HepG2 (cell line): Measurements from ENCODE around the gene HDGFL2. TPM values are rescaled to one million over a fixed set of nuclear protein-coding genes. Genes with fewer than 3 reads are reported as not detected.

Experiments
- HDAC6 ChIP-seq: fragments of 200-600 bp; sonication (generic); IDR thresholded peaks from 2 replicates; pipeline ENCODE4 v1.7.0; 2017; ENCODE audit warnings: mild to moderate bottlenecking, antibody characterized with exemption, low read length, low read depth
- HOXA7 ChIP-seq: sonication (generic); formaldehyde crosslinking; IDR thresholded peaks from 2 replicates; pipeline ENCODE4 v1.8.1; 2022; ENCODE audit warnings: mild to moderate bottlenecking, missing genetic modification reagents, moderate library complexity
- MEIS1 ChIP-seq: sonication (generic); formaldehyde crosslinking; IDR thresholded peaks from 2 replicates; pipeline ENCODE4 v1.9.0; 2021; ENCODE audit warnings: mild to moderate bottlenecking, missing genetic modification reagents, moderate library complexity, borderline replicate concordance
- MIXL1 ChIP-seq: IDR thresholded peaks from 2 replicates; pipeline ENCODE4 v1.6.1; 2016
- NCOA2 ChIP-seq: sonication (generic); formaldehyde crosslinking; IDR thresholded peaks from 2 replicates; pipeline ENCODE4 v1.8.0; 2022; ENCODE audit warnings: inconsistent platforms
- NPAS2 ChIP-seq: sonication (generic); formaldehyde crosslinking; IDR thresholded peaks from 2 replicates; pipeline ENCODE4 v1.8.0; 2022; ENCODE audit warnings: mild to moderate bottlenecking, missing genetic modification reagents, borderline replicate concordance
- PHF21A ChIP-seq: sonication (generic); formaldehyde crosslinking; IDR thresholded peaks from 2 replicates; pipeline ENCODE4 v1.5.0; 2020; ENCODE audit warnings: mild to moderate bottlenecking, missing genetic modification reagents
- PHF8 ChIP-seq: sonication (generic); formaldehyde crosslinking; IDR thresholded peaks from 2 replicates; pipeline ENCODE4 v1.5.0; 2020; ENCODE audit warnings: missing genetic modification reagents
- POGZ ChIP-seq: sonication (generic); formaldehyde crosslinking; IDR thresholded peaks from 2 replicates; pipeline ENCODE4 v1.4.0; 2020; ENCODE audit warnings: mild to moderate bottlenecking, missing genetic modification reagents
- SMARCE1 ChIP-seq: fragments of 450-650 bp; IDR thresholded peaks from 2 replicates; pipeline ENCODE4 v1.6.1; 2017; ENCODE audit warnings: borderline replicate concordance
- ZBTB7A ChIP-seq: sonication (generic); formaldehyde crosslinking; IDR thresholded peaks from 2 replicates; pipeline ENCODE4 v1.8.0; 2022; ENCODE audit warnings: mild to moderate bottlenecking, missing genetic modification reagents
- ZNF17 ChIP-seq: sonication (generic); formaldehyde crosslinking; IDR thresholded peaks from 2 replicates; pipeline ENCODE4 v1.5.0; 2020; ENCODE audit warnings: mild to moderate bottlenecking, missing genetic modification reagents
- ZNF207 ChIP-seq: fragments of 450-650 bp; IDR thresholded peaks from 2 replicates; pipeline ENCODE4 v1.6.1; 2016; ENCODE audit warnings: antibody characterized with exemption, borderline replicate concordance
- ZNF24 ChIP-seq: fragments of 450-650 bp; IDR thresholded peaks from 2 replicates; pipeline ENCODE4 v1.6.1; 2017; ENCODE audit warnings: antibody characterized with exemption, mild to moderate bottlenecking
- ZNF432 ChIP-seq: sonication (generic); formaldehyde crosslinking; IDR thresholded peaks from 2 replicates; pipeline ENCODE4 v1.5.0; 2020; ENCODE audit warnings: missing genetic modification reagents, mild to moderate bottlenecking, borderline replicate concordance
- ZNF549 ChIP-seq: sonication (generic); formaldehyde crosslinking; IDR thresholded peaks from 2 replicates; pipeline ENCODE4 v1.5.0; 2020; ENCODE audit warnings: missing genetic modification reagents
- ZNF75D ChIP-seq: sonication (generic); formaldehyde crosslinking; IDR thresholded peaks from 2 replicates; pipeline ENCODE4 v1.8.1; 2023; ENCODE audit warnings: missing genetic modification reagents, mild to moderate bottlenecking, borderline replicate concordance
- polyA plus RNA-seq, 8 experiments: library from polyadenylated mRNA; depleted of rRNA in 3 of 8; stranded (reverse) in 7 of 8; unstranded in 1 of 8; fragments of >200 nt; fragmentation: Illumina TruSeq in 4 of 8; extraction: Trizol in 4 of 8; gene quantifications; 2 replicates each; pipeline versions ENCODE4 v1.2.1 to v1.2.3, GENCODE V29; 2011 to 2016; ENCODE audit warnings: low read depth in 4 of 8, missing spikeins in 1 of 8, mixed read lengths in 1 of 8; ENCODE audit not compliant: insufficient read depth in 1 of 8
- total RNA-seq, 5 experiments: library from RNA; depleted of rRNA; stranded (reverse); fragments of >200 nt; fragmentation: Illumina TruSeq; extraction: Trizol; gene quantifications; 2 replicates each; pipeline ENCODE4 v1.2.3, GENCODE V29; 2016; ENCODE audit warnings: low read depth in 1 of 5
- TF ChIP-seq, protein P1 (sequence below): sonication (generic); formaldehyde crosslinking; IDR thresholded peaks from 2 replicates; pipeline ENCODE4 v1.9.0; 2021; ENCODE audit warnings: missing genetic modification reagents, borderline replicate concordance
- TF ChIP-seq, protein P2 (sequence below), 2 experiments: fragments of 450-650 bp in 1 of 2; sonication (generic) in 1 of 2; formaldehyde crosslinking; IDR thresholded peaks; 2 replicates each; pipeline versions ENCODE4 v1.5.0 to v1.8.0; 2020 to 2022; ENCODE audit warnings: mild to moderate bottlenecking in 1 of 2, missing genetic modification reagents in 1 of 2
- TF ChIP-seq, protein P3 (sequence below): sonication (generic); formaldehyde crosslinking; IDR thresholded peaks from 2 replicates; pipeline ENCODE4 v1.5.0; 2020; ENCODE audit warnings: missing genetic modification reagents
- TF ChIP-seq, protein P4 (sequence below): sonication (generic); formaldehyde crosslinking; IDR thresholded peaks from 2 replicates; pipeline ENCODE4 v1.8.0; 2022; ENCODE audit warnings: missing genetic modification reagents, mild to moderate bottlenecking, inconsistent platforms, borderline replicate concordance
- TF ChIP-seq, protein P5 (sequence below): sonication (generic); formaldehyde crosslinking; IDR thresholded peaks from 2 replicates; pipeline ENCODE4; 2020; ENCODE audit warnings: missing genetic modification reagents, mild to moderate bottlenecking, borderline replicate concordance

Gene HDGFL2
- total and polyA plus RNA-seq, 2 of the 13 experiments (the other 11 are each of a cell fraction or from before 2014, with no cell fraction given), result 20.0 to 51.1 TPM

DNA sequence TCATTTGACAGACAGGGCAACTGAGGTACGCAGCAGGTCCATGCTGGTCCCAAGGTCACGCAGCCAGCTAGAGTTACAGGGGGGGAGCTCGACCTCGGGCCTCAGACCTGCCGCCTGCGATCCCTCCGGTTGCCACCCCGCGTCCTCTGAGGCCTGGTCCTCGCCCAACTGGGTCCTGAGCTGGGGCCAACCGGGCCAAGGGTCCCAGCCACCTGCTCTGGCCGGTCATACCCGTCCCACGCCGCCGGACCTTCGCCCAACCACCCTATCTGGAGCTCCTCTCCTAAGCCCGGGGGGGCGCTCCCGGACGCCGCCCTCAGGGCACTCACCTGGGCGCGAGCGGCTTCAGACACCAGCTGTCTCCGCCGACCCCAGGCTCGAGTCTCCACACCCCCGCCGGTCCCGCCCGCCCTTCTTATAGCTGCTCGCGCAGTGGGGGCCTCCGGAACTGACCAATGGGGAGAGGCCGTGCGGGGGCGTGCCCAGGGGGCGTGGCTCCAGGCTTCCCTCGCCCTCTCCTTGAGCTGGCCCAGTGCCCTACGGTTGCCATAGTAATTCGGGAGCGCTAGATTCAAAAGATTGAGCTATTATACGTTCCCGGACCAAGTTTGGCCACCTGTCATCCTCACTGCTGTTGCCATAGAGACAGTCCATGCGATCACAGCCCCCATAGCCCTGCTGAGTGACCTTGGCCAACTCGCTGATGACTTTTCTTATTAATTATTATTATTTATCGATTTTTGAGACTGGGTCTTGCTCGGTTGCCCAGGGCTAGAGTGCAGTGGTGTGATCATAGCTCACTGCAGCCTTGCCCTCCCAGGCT, 63.0 kb downstream of the HDGFL2 start, which contains the start of gene PLIN5 (continued):
- TF ChIP-seq, protein P1, sequence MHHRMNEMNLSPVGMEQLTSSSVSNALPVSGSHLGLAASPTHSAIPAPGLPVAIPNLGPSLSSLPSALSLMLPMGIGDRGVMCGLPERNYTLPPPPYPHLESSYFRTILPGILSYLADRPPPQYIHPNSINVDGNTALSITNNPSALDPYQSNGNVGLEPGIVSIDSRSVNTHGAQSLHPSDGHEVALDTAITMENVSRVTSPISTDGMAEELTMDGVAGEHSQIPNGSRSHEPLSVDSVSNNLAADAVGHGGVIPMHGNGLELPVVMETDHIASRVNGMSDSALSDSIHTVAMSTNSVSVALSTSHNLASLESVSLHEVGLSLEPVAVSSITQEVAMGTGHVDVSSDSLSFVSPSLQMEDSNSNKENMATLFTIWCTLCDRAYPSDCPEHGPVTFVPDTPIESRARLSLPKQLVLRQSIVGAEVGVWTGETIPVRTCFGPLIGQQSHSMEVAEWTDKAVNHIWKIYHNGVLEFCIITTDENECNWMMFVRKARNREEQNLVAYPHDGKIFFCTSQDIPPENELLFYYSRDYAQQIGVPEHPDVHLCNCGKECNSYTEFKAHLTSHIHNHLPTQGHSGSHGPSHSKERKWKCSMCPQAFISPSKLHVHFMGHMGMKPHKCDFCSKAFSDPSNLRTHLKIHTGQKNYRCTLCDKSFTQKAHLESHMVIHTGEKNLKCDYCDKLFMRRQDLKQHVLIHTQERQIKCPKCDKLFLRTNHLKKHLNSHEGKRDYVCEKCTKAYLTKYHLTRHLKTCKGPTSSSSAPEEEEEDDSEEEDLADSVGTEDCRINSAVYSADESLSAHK (CRISPR knock-in tag), result no peak
- TF ChIP-seq SMARCE1, result no peak
- peak; percentile 22; the same call in 1 of the 2 replicates for TF ChIP-seq PHF8
- no peak for TF ChIP-seq ZNF75D (CRISPR knock-in tag)
- no peak for TF ChIP-seq MEIS1 (CRISPR knock-in tag)
- no peak; the same call in 1 of the 2 replicates for TF ChIP-seq MIXL1 (CRISPR knock-in tag)
- TF ChIP-seq PHF21A, result no peak
- TF ChIP-seq POGZ (CRISPR knock-in tag), result peak; percentile 31; the same call in 1 of the 2 replicates
- TF ChIP-seq ZNF549, result no peak
- no peak for TF ChIP-seq ZBTB7A (CRISPR knock-in tag)
- no peak for TF ChIP-seq NPAS2 (CRISPR knock-in tag)
- no peak for TF ChIP-seq HOXA7 (CRISPR knock-in tag)
- no peak for TF ChIP-seq ZNF207
- TF ChIP-seq HDAC6, result no peak
- TF ChIP-seq ZNF432 (CRISPR knock-in tag), result no peak
- TF ChIP-seq ZNF24, result no peak
- no peak for TF ChIP-seq ZNF17 (CRISPR knock-in tag)
- TF ChIP-seq, protein P2, sequence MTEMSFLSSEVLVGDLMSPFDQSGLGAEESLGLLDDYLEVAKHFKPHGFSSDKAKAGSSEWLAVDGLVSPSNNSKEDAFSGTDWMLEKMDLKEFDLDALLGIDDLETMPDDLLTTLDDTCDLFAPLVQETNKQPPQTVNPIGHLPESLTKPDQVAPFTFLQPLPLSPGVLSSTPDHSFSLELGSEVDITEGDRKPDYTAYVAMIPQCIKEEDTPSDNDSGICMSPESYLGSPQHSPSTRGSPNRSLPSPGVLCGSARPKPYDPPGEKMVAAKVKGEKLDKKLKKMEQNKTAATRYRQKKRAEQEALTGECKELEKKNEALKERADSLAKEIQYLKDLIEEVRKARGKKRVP (CRISPR knock-in tag; IDR thresholded peaks at IDR 0.05), result no peak
- TF ChIP-seq, protein P3, sequence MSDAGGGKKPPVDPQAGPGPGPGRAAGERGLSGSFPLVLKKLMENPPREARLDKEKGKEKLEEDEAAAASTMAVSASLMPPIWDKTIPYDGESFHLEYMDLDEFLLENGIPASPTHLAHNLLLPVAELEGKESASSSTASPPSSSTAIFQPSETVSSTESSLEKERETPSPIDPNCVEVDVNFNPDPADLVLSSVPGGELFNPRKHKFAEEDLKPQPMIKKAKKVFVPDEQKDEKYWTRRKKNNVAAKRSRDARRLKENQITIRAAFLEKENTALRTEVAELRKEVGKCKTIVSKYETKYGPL (CRISPR knock-in tag), result no peak
- TF ChIP-seq, protein P4, sequence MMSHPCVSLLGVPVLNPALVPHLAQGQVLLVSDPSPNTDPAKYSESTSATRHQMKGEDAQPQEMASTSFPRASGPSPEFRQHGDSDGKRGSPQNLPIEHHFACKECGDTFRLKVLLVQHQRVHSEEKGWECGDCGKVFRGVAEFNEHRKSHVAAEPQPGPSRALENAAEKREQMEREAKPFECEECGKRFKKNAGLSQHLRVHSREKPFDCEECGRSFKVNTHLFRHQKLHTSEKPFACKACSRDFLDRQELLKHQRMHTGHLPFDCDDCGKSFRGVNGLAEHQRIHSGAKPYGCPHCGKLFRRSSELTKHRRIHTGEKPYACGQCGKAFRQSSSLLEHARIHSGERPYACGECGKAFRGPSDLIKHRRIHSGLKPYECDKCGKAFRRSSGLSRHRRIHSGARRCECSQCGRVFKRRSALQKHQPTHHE (CRISPR knock-in tag), result no peak
- TF ChIP-seq, protein P5, sequence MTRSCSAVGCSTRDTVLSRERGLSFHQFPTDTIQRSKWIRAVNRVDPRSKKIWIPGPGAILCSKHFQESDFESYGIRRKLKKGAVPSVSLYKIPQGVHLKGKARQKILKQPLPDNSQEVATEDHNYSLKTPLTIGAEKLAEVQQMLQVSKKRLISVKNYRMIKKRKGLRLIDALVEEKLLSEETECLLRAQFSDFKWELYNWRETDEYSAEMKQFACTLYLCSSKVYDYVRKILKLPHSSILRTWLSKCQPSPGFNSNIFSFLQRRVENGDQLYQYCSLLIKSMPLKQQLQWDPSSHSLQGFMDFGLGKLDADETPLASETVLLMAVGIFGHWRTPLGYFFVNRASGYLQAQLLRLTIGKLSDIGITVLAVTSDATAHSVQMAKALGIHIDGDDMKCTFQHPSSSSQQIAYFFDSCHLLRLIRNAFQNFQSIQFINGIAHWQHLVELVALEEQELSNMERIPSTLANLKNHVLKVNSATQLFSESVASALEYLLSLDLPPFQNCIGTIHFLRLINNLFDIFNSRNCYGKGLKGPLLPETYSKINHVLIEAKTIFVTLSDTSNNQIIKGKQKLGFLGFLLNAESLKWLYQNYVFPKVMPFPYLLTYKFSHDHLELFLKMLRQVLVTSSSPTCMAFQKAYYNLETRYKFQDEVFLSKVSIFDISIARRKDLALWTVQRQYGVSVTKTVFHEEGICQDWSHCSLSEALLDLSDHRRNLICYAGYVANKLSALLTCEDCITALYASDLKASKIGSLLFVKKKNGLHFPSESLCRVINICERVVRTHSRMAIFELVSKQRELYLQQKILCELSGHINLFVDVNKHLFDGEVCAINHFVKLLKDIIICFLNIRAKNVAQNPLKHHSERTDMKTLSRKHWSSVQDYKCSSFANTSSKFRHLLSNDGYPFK, result 0 out of 2 replicates have a peak, but pooled peaks have one; percentile 47
- TF ChIP-seq NCOA2 (CRISPR knock-in tag), result no peak
